Measurements from ENCODE around the gene CEP78. TPM values are rescaled to one million over a fixed set of nuclear protein-coding genes. Genes with fewer than 3 reads are reported as not detected.

Gene CEP78
- total RNA-seq, 2 donors from 2014 or later: 52.8 to 71.6 TPM

- H3K27me3 Mint-ChIP-seq (ENCODE audit: insufficient read depth): peaks cover 9% of the 10 kb centered on the region
These were observed 59.3 kb downstream of the CEP78 start for GRCh38 chr9:78295177-78295575.

GRCh38 chr9:78295731-78296130 lies 59.9 kb downstream of the CEP78 start:
- Histone ChIP-seq H3K36me3 (ENCODE audit: control insufficient read depth, insufficient read depth, low read length) (peaks cover 6% of the 10 kb centered on the region), H3K27ac (ENCODE audit: low read depth, low read length) (peak overlapping the region; percentile 97), H3K4me3 (ENCODE audit: low read length) (peak overlapping the region; percentile 98), H3K9ac (ENCODE audit: extremely low read depth, low read length, poor library complexity, severe bottlenecking) (no peak overlapping the region), H3K27me3 (ENCODE audit: control insufficient read depth, insufficient read depth, low read length, poor library complexity, severe bottlenecking) (no peaks in the 10 kb centered on the region), H3K4me1 (ENCODE audit: control insufficient read depth, insufficient read depth, low read length) (no peaks in the 10 kb centered on the region), H3K9me3 (ENCODE audit: control insufficient read depth, low read length) (no peaks in the 10 kb centered on the region)
- WGBS, 2 experiments (ENCODE audit: insufficient coverage in 1 of 2, insufficient read length in 1 of 2): 70 to 71% methylated on average over 3 to 5 of the region's 6 CpGs
- Mint-ChIP-seq H3K27ac (peak overlapping the region; percentile 98), H3K4me1 (peaks cover 17% of the 10 kb centered on the region), H3K27me3 (ENCODE audit: insufficient read depth) (peaks cover 9% of the 10 kb centered on the region), H3K4me3 (peak overlapping the region; percentile 85), H3K9me3 (no peaks in the 10 kb centered on the region), H3K36me3 (ENCODE audit: low read depth) (peaks cover 8% of the 10 kb centered on the region)
- no peak for TF ChIP-seq CTCF (conservative IDR thresholded peaks at IDR 0.05)
- DNase-seq: peak; percentile 39

More at GRCh38 chr9:78295177-78295575, 59.3 kb downstream of the CEP78 start:
- H3K4me1 Mint-ChIP-seq: peaks cover 16% of the 10 kb centered on the region
- no peak for TF ChIP-seq CTCF (conservative IDR thresholded peaks at IDR 0.05)
- H3K27ac ChIP-seq (ENCODE audit: low read depth, low read length): no peak overlapping the region
- no peak overlapping the region for H3K4me3 ChIP-seq (ENCODE audit: low read length)
- H3K36me3 ChIP-seq (ENCODE audit: control insufficient read depth, insufficient read depth, low read length): peaks cover 3% of the 10 kb centered on the region
- no peaks in the 10 kb centered on the region for H3K9me3 ChIP-seq (ENCODE audit: control insufficient read depth, low read length)
- 92 to 100% methylated on average over 1 to 3 of the region's 3 CpGs for WGBS, 2 experiments (ENCODE audit: insufficient coverage in 1 of 2, insufficient read length in 1 of 2)
- peak; percentile 58 for DNase-seq
- H3K9ac ChIP-seq (ENCODE audit: extremely low read depth, low read length, poor library complexity, severe bottlenecking): no peak overlapping the region
- no peaks in the 10 kb centered on the region for H3K27me3 ChIP-seq (ENCODE audit: control insufficient read depth, insufficient read depth, low read length, poor library complexity, severe bottlenecking)
- peaks cover 6% of the 10 kb centered on the region for H3K36me3 Mint-ChIP-seq (ENCODE audit: low read depth)
- H3K4me1 ChIP-seq (ENCODE audit: control insufficient read depth, insufficient read depth, low read length): no peaks in the 10 kb centered on the region
- H3K9me3 Mint-ChIP-seq: no peaks in the 10 kb centered on the region
- no peak overlapping the region for H3K27ac Mint-ChIP-seq
- H3K4me3 Mint-ChIP-seq: no peak overlapping the region

GRCh38 chr9:78296201-78296892 lies 60.5 kb downstream of the CEP78 start:
- no peaks in the 10 kb centered on the region for H3K4me1 ChIP-seq (ENCODE audit: control insufficient read depth, insufficient read depth, low read length)
- peak; percentile 78 for DNase-seq
- peaks cover 9% of the 10 kb centered on the region for H3K27me3 Mint-ChIP-seq (ENCODE audit: insufficient read depth)

More at GRCh38 chr9:78296201-78296892, 60.5 kb downstream of the CEP78 start:
- Histone ChIP-seq H3K27me3 (ENCODE audit: control insufficient read depth, insufficient read depth, low read length, poor library complexity, severe bottlenecking) (no peaks in the 10 kb centered on the region), H3K9me3 (ENCODE audit: control insufficient read depth, low read length) (no peaks in the 10 kb centered on the region), H3K9ac (ENCODE audit: extremely low read depth, low read length, poor library complexity, severe bottlenecking) (peak overlapping the region; percentile 88), H3K4me3 (ENCODE audit: low read length) (peak overlapping the region; percentile 98), H3K36me3 (ENCODE audit: control insufficient read depth, insufficient read depth, low read length) (peaks cover 13% of the 10 kb centered on the region), H3K27ac (ENCODE audit: low read depth, low read length) (peak overlapping the region; percentile 97)
- 4 to 5% methylated on average over 20 to 32 of the region's 32 CpGs for WGBS, 2 experiments (ENCODE audit: insufficient coverage in 1 of 2, insufficient read length in 1 of 2)
- Mint-ChIP-seq H3K36me3 (ENCODE audit: low read depth) (peaks cover 9% of the 10 kb centered on the region), H3K27ac (peak overlapping the region; percentile 98), H3K9me3 (no peaks in the 10 kb centered on the region), H3K4me3 (peak overlapping the region; percentile 85), H3K4me1 (peaks cover 17% of the 10 kb centered on the region)
- no peak for TF ChIP-seq CTCF (conservative IDR thresholded peaks at IDR 0.05)
